Endothelial cell of umbilical vein (primary cell): ENCODE data around the gene RECQL5. TPM values are rescaled to one million over a fixed set of nuclear protein-coding genes. Genes with fewer than 3 reads are reported as not detected.

Experiments used
- BruUV-seq: library from RNA; stranded (reverse); fragments of 400-500 nt; replicated peaks from 2 replicates; lab custom pipeline; 2021; lab: Mats Ljungman, UMichigan
- CTCF ChIA-PET: fragments of 300-600, 350-600 bp; sonication (Branson Sonifier 250); formaldehyde crosslinking; loops from one replicate; lab custom pipeline; 2021; ENCODE audit warnings: antibody characterized with exemption, inconsistent platforms; lab: Charles Lee
- POLR2A ChIA-PET: fragments of 300-600, 350-600 bp; sonication (Branson Sonifier 250); formaldehyde crosslinking; loops from one replicate; lab custom pipeline; 2021; ENCODE audit warnings: antibody characterized with exemption, inconsistent platforms; lab: Charles Lee
- DNase-seq: peaks from one replicate; pipeline ENCODE4 v3.0.0-alpha.2; 2011; ENCODE audit warnings: low read depth, low spot score
- FAIRE-seq: peaks from 2 replicates; lab custom pipeline; 2011; peaks lifted over from hg19 to GRCh38; lab: Jason Lieb, UNC
- H2AFZ ChIP-seq: 2 replicates; pipeline ENCODE4 v1.6.0; 2012; ENCODE audit warnings: low read depth, low read length, control low read depth, inconsistent platforms
- H3K27ac ChIP-seq: 2 replicates; pipeline ENCODE4 v1.5.1; 2011; ENCODE audit warnings: low read depth, mild to moderate bottlenecking, control low read depth, low read length, moderate library complexity; ENCODE audit not compliant: insufficient read depth
- H3K27me3 ChIP-seq, 2 experiments: 2 replicates each; pipeline versions ENCODE4 v1.6.0 to v1.6.1; 2011; ENCODE audit warnings: low read length in 2 of 2, mixed read lengths in 1 of 2; ENCODE audit not compliant: control insufficient read depth in 2 of 2, insufficient read depth in 2 of 2
- H3K36me3 ChIP-seq, 2 experiments: 2 replicates in 1 of 2; 3 replicates in 1 of 2; pipeline ENCODE4 v1.5.1; 2011; ENCODE audit warnings: low read length in 2 of 2, mild to moderate bottlenecking in 1 of 2, moderate library complexity in 1 of 2; ENCODE audit not compliant: control insufficient read depth in 2 of 2, insufficient read depth in 2 of 2; ENCODE audit errors: extremely low read depth in 1 of 2
- H3K4me1 ChIP-seq: 3 replicates; pipeline ENCODE4 v1.5.1; 2011; ENCODE audit warnings: mild to moderate bottlenecking, low read length; ENCODE audit not compliant: control insufficient read depth, insufficient read depth; ENCODE audit errors: extremely low read depth
- H3K4me2 ChIP-seq: 2 replicates; pipeline ENCODE4 v1.6.1; 2011; ENCODE audit warnings: low read length, control low read depth, mixed read lengths; ENCODE audit not compliant: insufficient read depth
- H3K4me3 ChIP-seq, 3 experiments: fragments of 200-600 bp in 1 of 3; sonication (generic), shearing (Covaris generic) in 1 of 3; replicated peaks in 1 of 3; 2 replicates each; pipeline ENCODE4 v1.5.1; 2011 to 2016; ENCODE audit warnings: control low read depth in 3 of 3, low read length in 3 of 3, mild to moderate bottlenecking in 2 of 3, inconsistent platforms in 1 of 3, low read depth in 1 of 3, moderate library complexity in 1 of 3; ENCODE audit not compliant: insufficient read depth in 1 of 3
- H3K79me2 ChIP-seq: 2 replicates; pipeline ENCODE4 v1.6.0; 2012; ENCODE audit warnings: low read length, inconsistent platforms; ENCODE audit not compliant: control insufficient read depth, insufficient read depth
- H3K9ac ChIP-seq: replicated peaks from 2 replicates; pipeline ENCODE3; 2011; ENCODE audit warnings: low read length, control low read depth; ENCODE audit not compliant: insufficient read depth; ENCODE audit errors: extremely low read depth
- H3K9me1 ChIP-seq: replicated peaks from 3 replicates; pipeline ENCODE4 v1.6.0; 2011; ENCODE audit warnings: mild to moderate bottlenecking, low read length; ENCODE audit not compliant: control insufficient read depth, insufficient read depth; ENCODE audit errors: extremely low read depth
- H3K9me3 ChIP-seq: replicated peaks from 2 replicates; pipeline ENCODE4 v1.5.1; 2012; ENCODE audit warnings: low read length, inconsistent platforms; ENCODE audit not compliant: control insufficient read depth, insufficient read depth
- H4K20me1 ChIP-seq: replicated peaks from 2 replicates; pipeline ENCODE3; 2011; ENCODE audit warnings: mild to moderate bottlenecking, low read length; ENCODE audit not compliant: control insufficient read depth, insufficient read depth; ENCODE audit errors: extremely low read depth
- CTCF ChIP-seq, 2 donors: IDR thresholded peaks; 1 replicate in 1 of 2; 2 replicates in 1 of 2; pipeline ENCODE4 v1.5.1; 2011; ENCODE audit warnings: low read length in 2 of 2, mild to moderate bottlenecking in 2 of 2, moderate library complexity in 2 of 2, control low read depth in 1 of 2, inconsistent platforms in 1 of 2, low read depth in 1 of 2; ENCODE audit not compliant: insufficient read depth in 1 of 2; ENCODE audit errors: extremely low read depth in 1 of 2
- EZH2 ChIP-seq: IDR thresholded peaks from 2 replicates; pipeline ENCODE4 v1.6.1; 2012; ENCODE audit warnings: borderline replicate concordance, low read depth, mild to moderate bottlenecking, moderate library complexity, low read length, inconsistent platforms; ENCODE audit not compliant: severe bottlenecking
- FOS ChIP-seq: IDR thresholded peaks from 2 replicates; pipeline ENCODE4 v1.6.1; 2011; ENCODE audit warnings: mild to moderate bottlenecking, low read length, moderate library complexity, borderline replicate concordance; ENCODE audit not compliant: insufficient read depth
- GATA2 ChIP-seq: IDR thresholded peaks from 2 replicates; pipeline ENCODE4 v1.7.0; 2011; ENCODE audit warnings: low read depth, mild to moderate bottlenecking, moderate library complexity, mixed read lengths, low read length; ENCODE audit not compliant: insufficient read length, insufficient read depth
- JUN ChIP-seq: IDR thresholded peaks from 2 replicates; pipeline ENCODE4 v1.6.1; 2011; ENCODE audit warnings: borderline replicate concordance, low read depth; ENCODE audit not compliant: insufficient read length, insufficient read depth
- MYC ChIP-seq: IDR thresholded peaks from one replicate; pipeline ENCODE4 v1.6.1; 2011; ENCODE audit warnings: mild to moderate bottlenecking, low read depth, low read length
- POLR2A ChIP-seq: IDR thresholded peaks from 2 replicates; pipeline ENCODE4 v1.6.1; 2012; ENCODE audit warnings: low read depth, mild to moderate bottlenecking, control low read depth, low read length
- POLR2AphosphoS5 ChIP-seq: IDR thresholded peaks from 2 replicates; pipeline ENCODE4 v1.6.1; 2012; ENCODE audit warnings: low read depth, mild to moderate bottlenecking, control low read depth, low read length, moderate library complexity; ENCODE audit not compliant: insufficient read depth
- dilution Hi-C: fragments of 300-500 bp; cut with MboI; formaldehyde crosslinking; loops from one replicate; pipeline ENCODE4 v1.15.0; 2019; ENCODE audit warnings: low sequenced_read_pairs; ENCODE audit not compliant: extremely low pct_ligation_motif_present
- intact Hi-C: fragments of 100-400 bp; cut with micrococcal nuclease; formaldehyde crosslinking; loops from one replicate; pipeline ENCODE4 v1.10.0; 2022
- polyA plus RNA-seq, 4 experiments: library from polyadenylated mRNA; depleted of rRNA in 3 of 4; stranded (reverse) in 3 of 4; unstranded in 1 of 4; fragments of >200 nt; gene quantifications; 2 replicates each; pipeline versions ENCODE4 v1.2.1 to v1.2.3, GENCODE V29; 2011 to 2012; ENCODE audit warnings: missing spikeins in 1 of 4
- total RNA-seq: library from RNA; stranded (reverse); gene quantifications from 2 replicates; pipeline ENCODE4 v1.2.3, GENCODE V29; 2021
- TF ChIP-seq, protein P1 (sequence below): IDR thresholded peaks from 2 replicates; pipeline ENCODE4 v1.6.1; 2011; ENCODE audit not compliant: insufficient read depth, insufficient read length

The RECQL5 gene
- total and polyA plus RNA-seq, 2 donors (not counting 3 experiments of a cell fraction or from before 2014, with no cell fraction given): 21.3 to 30.7 TPM

DNA sequence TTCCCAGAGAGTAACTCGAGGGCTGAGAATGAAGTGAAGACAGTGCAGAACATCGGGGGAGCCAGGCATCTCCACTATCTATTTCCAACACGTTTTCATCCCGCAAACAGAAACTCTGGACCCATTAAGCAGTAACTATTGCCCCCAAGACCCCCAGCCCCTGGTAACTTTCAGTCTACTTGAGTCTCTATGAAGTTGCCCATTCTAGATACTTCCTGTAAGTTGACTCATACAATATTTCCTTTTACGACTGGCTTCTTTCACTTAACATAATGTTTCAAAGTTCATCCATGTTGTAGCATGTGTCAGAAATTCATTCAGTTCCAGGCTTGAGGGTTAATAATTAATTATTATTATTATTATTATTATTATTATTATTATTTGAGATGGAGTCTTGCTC is 59.9 kb downstream of the RECQL5 start:
- DNase-seq: no peak
- H3K4me3 ChIP-seq: no peak overlapping the region
- dilution Hi-C loops: no loop called here
- H2AFZ ChIP-seq: no peak overlapping the region
- ChIA-PET CTCF (interaction anchor here (1.2 to 1.3 kb wide), 2 partner anchors 26 to 68 kb away, joined by 3 to 5 read pairs; partner anchors contain the start of gene SMIM5), POLR2A (no interaction called here)
- H3K27ac ChIP-seq: no peak overlapping the region
- no peaks in the 10 kb centered on the region for H4K20me1 ChIP-seq
- no TSS peak for BruUV-seq
- H3K9me1 ChIP-seq: no peaks in the 10 kb centered on the region
- no peak overlapping the region for H3K4me2 ChIP-seq
- H3K36me3 ChIP-seq: no peaks in the 10 kb centered on the region
- TF ChIP-seq MYC: no peak
- no peak for TF ChIP-seq FOS
- no peak for TF ChIP-seq EZH2
- intact Hi-C loops: no loop called here
- no peak overlapping the region for H3K9ac ChIP-seq
- H3K9me3 ChIP-seq: no peaks in the 10 kb centered on the region
- H3K79me2 ChIP-seq: no peaks in the 10 kb centered on the region
- no peaks in the 10 kb centered on the region for H3K4me1 ChIP-seq
- no peak for FAIRE-seq
- H3K27me3 ChIP-seq: no peaks in the 10 kb centered on the region

GRCh38 chr17:75605790-75606189 is 61.2 kb downstream of the RECQL5 start:
- Histone ChIP-seq H3K4me2 (no peak overlapping the region), H3K9ac (no peak overlapping the region), H2AFZ (no peak overlapping the region), H4K20me1 (no peaks in the 10 kb centered on the region), H3K36me3 (no peaks in the 10 kb centered on the region), H3K27me3 (no peaks in the 10 kb centered on the region), H3K4me3 (no peak overlapping the region), H3K9me1 (no peaks in the 10 kb centered on the region), H3K9me3 (no peaks in the 10 kb centered on the region), H3K27ac (no peak overlapping the region), H3K4me1 (no peaks in the 10 kb centered on the region), H3K79me2 (no peaks in the 10 kb centered on the region)
- ChIA-PET CTCF (interaction anchor here (1.3 to 1.5 kb wide), 2 partner anchors 25 to 69 kb away, joined by 3 read pairs; no protein-coding TSS in a partner anchor), POLR2A (no interaction called here)
- intact Hi-C loops: no loop called here
- FAIRE-seq (no peak), DNase-seq (no peak)
- no TSS peak for BruUV-seq
- dilution Hi-C loops: no loop called here
- TF ChIP-seq MYC: no peak
- TF ChIP-seq, protein P1, sequence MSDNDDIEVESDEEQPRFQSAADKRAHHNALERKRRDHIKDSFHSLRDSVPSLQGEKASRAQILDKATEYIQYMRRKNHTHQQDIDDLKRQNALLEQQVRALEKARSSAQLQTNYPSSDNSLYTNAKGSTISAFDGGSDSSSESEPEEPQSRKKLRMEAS: no peak
- TF ChIP-seq EZH2: no peak
- TF ChIP-seq CTCF (IDR thresholded peaks at IDR 0.05; ENCODE audit: extremely low read depth in 1 of 2, insufficient read depth in 1 of 2, low read depth in 1 of 2, low read length in 2 of 2): no peak
- no peak for TF ChIP-seq GATA2
- no peak for TF ChIP-seq FOS
- TF ChIP-seq JUN: no peak
- TF ChIP-seq POLR2AphosphoS5: no peak
- TF ChIP-seq POLR2A: no peak
